ENCODE results near the gene BACE1-AS.
"Not testable (repeated sequence)": the region's sequence is repeated elsewhere in the genome, so short reads cannot be mapped to it uniquely, and the experiment has no call there.

Gene BACE1-AS

GRCh38 chr11:117290809-117291396, at the start of gene BACE1-AS:
BACE1-AS (plus strand) TSS chr11:117291346.
- no peak for DNase-seq

- no peak for DNase-seq
Measured at GRCh38 chr11:117248341-117248740, 42.8 kb upstream of the BACE1-AS start.

- DNase-seq = no peak
Measured at GRCh38 chr11:117249571-117249970, 41.6 kb upstream of the BACE1-AS start.

GRCh38 chr11:117251506-117251905, 39.6 kb upstream of the BACE1-AS start:
- no peak for DNase-seq

GRCh38 chr11:117255966-117256365, 35.2 kb upstream of the BACE1-AS start:
- no peak for DNase-seq

GRCh38 chr11:117256573-117256972, 34.6 kb upstream of the BACE1-AS start:
- no peak for DNase-seq

GRCh38 chr11:117258576-117258975, 32.6 kb upstream of the BACE1-AS start:
- no peak for DNase-seq

- no peak for DNase-seq
Measured at GRCh38 chr11:117259417-117259816, 31.7 kb upstream of the BACE1-AS start.

- not testable (repeated sequence) for DNase-seq
Measured at GRCh38 chr11:117264624-117265323, 26.4 kb upstream of the BACE1-AS start.

GRCh38 chr11:117265745-117266144, 25.4 kb upstream of the BACE1-AS start:
- DNase-seq = no peak

GRCh38 chr11:117269856-117270255, 21.3 kb upstream of the BACE1-AS start:
- DNase-seq = no peak

- DNase-seq = no peak
Measured at GRCh38 chr11:117271208-117271607, 19.9 kb upstream of the BACE1-AS start.

GRCh38 chr11:117272175-117272574, 19.0 kb upstream of the BACE1-AS start:
- DNase-seq = not testable (repeated sequence)

- DNase-seq = no peak
Measured at GRCh38 chr11:117273550-117274289, 17.4 kb upstream of the BACE1-AS start.

GRCh38 chr11:117278347-117278746, 12.8 kb upstream of the BACE1-AS start:
- DNase-seq = no peak

GRCh38 chr11:117279711-117280376, 11.3 kb upstream of the BACE1-AS start:
- DNase-seq = no peak

- DNase-seq = no peak
Measured at GRCh38 chr11:117281159-117281558, 10.0 kb upstream of the BACE1-AS start.

- DNase-seq = no peak
Measured at GRCh38 chr11:117281869-117282268, 9.3 kb upstream of the BACE1-AS start.

GRCh38 chr11:117282956-117283355, 8.2 kb upstream of the BACE1-AS start:
- no peak for DNase-seq

- DNase-seq = no peak
Measured at GRCh38 chr11:117284053-117284452, 7.1 kb upstream of the BACE1-AS start.

GRCh38 chr11:117286588-117286987, 4.6 kb upstream of the BACE1-AS start:
- no peak for DNase-seq

- DNase-seq = no peak
Measured at GRCh38 chr11:117287668-117288067, 3.5 kb upstream of the BACE1-AS start.

GRCh38 chr11:117289795-117290194, 1.4 kb upstream of the BACE1-AS start:
- DNase-seq = no peak

All from SHP77 (cell line).